Suprapubic skin (tissue), 4 donors: Measurements from ENCODE around the gene CDX4.

Experiments used
- EP300 ChIP-seq: sonication (generic); formaldehyde crosslinking; IDR thresholded peaks from one replicate; pipeline ENCODE4 v1.6.1; 2017; ENCODE audit warnings: antibody characterized with exemption
- POLR2A ChIP-seq, 2 donors: fragments of 450-650 bp; IDR thresholded peaks; one replicate each; pipeline ENCODE4 v1.6.1; 2017; ENCODE audit warnings: antibody characterized with exemption in 2 of 2, mild to moderate bottlenecking in 2 of 2, moderate library complexity in 2 of 2
- POLR2AphosphoS5 ChIP-seq, 3 donors: sonication (generic); formaldehyde crosslinking; IDR thresholded peaks; one replicate each; pipeline ENCODE4 v1.6.1; 2017; ENCODE audit warnings: antibody characterized with exemption in 3 of 3
- TF ChIP-seq, protein P1 (sequence below), 2 donors: fragments of 200-600 bp in 1 of 2; fragments of 450-650 bp in 1 of 2; sonication (generic) in 1 of 2; IDR thresholded peaks; one replicate each; pipeline ENCODE4 v1.5.1; 2016 to 2019; ENCODE audit warnings: antibody characterized with exemption in 2 of 2, mild to moderate bottlenecking in 1 of 2, moderate library complexity in 1 of 2

DNA sequence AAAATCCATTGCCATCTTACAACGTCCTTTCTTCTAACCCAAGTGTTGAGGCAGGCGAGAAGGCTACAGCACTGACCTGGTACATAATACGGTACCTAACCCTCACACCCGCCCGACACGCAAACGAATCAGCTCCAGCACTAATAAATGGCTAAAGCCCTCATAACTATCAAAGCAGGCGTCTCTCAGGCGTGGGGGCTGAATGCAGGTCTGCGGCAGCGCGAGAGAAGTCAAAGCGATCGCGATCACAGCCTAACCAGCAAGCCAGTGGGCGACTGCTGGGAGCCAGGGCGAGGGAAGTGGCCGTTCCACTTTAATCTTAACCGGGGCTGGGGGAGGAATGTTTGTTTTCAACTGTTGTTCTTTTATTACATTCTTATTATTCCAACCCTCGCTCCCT, 1.5 kb downstream of the CDX4 start:
- TF ChIP-seq, protein P1, sequence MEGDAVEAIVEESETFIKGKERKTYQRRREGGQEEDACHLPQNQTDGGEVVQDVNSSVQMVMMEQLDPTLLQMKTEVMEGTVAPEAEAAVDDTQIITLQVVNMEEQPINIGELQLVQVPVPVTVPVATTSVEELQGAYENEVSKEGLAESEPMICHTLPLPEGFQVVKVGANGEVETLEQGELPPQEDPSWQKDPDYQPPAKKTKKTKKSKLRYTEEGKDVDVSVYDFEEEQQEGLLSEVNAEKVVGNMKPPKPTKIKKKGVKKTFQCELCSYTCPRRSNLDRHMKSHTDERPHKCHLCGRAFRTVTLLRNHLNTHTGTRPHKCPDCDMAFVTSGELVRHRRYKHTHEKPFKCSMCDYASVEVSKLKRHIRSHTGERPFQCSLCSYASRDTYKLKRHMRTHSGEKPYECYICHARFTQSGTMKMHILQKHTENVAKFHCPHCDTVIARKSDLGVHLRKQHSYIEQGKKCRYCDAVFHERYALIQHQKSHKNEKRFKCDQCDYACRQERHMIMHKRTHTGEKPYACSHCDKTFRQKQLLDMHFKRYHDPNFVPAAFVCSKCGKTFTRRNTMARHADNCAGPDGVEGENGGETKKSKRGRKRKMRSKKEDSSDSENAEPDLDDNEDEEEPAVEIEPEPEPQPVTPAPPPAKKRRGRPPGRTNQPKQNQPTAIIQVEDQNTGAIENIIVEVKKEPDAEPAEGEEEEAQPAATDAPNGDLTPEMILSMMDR (IDR thresholded peaks at IDR 0.05) = no peak
- TF ChIP-seq POLR2A (IDR thresholded peaks at IDR 0.05) = no peak
- no peak for TF ChIP-seq POLR2AphosphoS5 (IDR thresholded peaks at IDR 0.05)
- no peak for TF ChIP-seq EP300
